Activated CD8-positive, alpha-beta T cell treated with anti-CD3 and anti-CD28 coated beads, Interleukin-2, amount 10 ng/mL, durations not matched to agents 7 days and 5 days (primary cell): Measurements from ENCODE around the gene RTN3. TPM values are rescaled to one million over a fixed set of nuclear protein-coding genes. Genes with fewer than 3 reads are reported as not detected.
"Not testable (repeated sequence)": the region's sequence is repeated elsewhere in the genome, so short reads cannot be mapped to it uniquely, and the experiment has no call there.

ENCODE experiments used
- ATAC-seq: fragments of 150-1000 bp; cut with Tn5 transposase; one replicate; pipeline ENCODE4 v1.10.0; 2021; ENCODE audit warnings: moderate library complexity
- CTCF ChIA-PET: fragments of 350-600 bp; sonication (Branson Sonifier 250); formaldehyde crosslinking; loops from one replicate; lab custom pipeline; 2021; ENCODE audit warnings: antibody characterized with exemption; lab: Charles Lee
- POLR2A ChIA-PET: fragments of 350-600 bp; sonication (Branson Sonifier 250); formaldehyde crosslinking; loops from one replicate; lab custom pipeline; 2021; ENCODE audit warnings: antibody characterized with exemption; lab: Charles Lee
- DNase-seq: peaks from one replicate; pipeline ENCODE4 v3.0.0-alpha.2; 2020
- H3K27ac Mint-ChIP-seq: one replicate; pipeline ENCODE4 v1.8.0; 2021; ENCODE audit warnings: mild to moderate bottlenecking, mixed read lengths
- H3K27me3 Mint-ChIP-seq: one replicate; pipeline ENCODE4 v1.8.0; 2021; ENCODE audit warnings: low read depth, mixed read lengths
- H3K36me3 Mint-ChIP-seq: one replicate; pipeline ENCODE4 v1.8.0; 2021; ENCODE audit warnings: low read depth, mixed read lengths
- H3K4me1 Mint-ChIP-seq: one replicate; pipeline ENCODE4 v1.8.0; 2021; ENCODE audit warnings: low read depth, mixed read lengths
- H3K4me3 Mint-ChIP-seq: one replicate; pipeline ENCODE4 v1.8.0; 2021; ENCODE audit warnings: mild to moderate bottlenecking, mixed read lengths
- H3K9me3 Mint-ChIP-seq: one replicate; pipeline ENCODE4 v1.8.0; 2022; ENCODE audit warnings: mixed read lengths; ENCODE audit not compliant: insufficient read depth
- total RNA-seq, 2 experiments: library from RNA; stranded (reverse); gene quantifications; one replicate each; pipeline ENCODE4 v1.2.3, GENCODE V29; 2021

Gene RTN3, protein sequence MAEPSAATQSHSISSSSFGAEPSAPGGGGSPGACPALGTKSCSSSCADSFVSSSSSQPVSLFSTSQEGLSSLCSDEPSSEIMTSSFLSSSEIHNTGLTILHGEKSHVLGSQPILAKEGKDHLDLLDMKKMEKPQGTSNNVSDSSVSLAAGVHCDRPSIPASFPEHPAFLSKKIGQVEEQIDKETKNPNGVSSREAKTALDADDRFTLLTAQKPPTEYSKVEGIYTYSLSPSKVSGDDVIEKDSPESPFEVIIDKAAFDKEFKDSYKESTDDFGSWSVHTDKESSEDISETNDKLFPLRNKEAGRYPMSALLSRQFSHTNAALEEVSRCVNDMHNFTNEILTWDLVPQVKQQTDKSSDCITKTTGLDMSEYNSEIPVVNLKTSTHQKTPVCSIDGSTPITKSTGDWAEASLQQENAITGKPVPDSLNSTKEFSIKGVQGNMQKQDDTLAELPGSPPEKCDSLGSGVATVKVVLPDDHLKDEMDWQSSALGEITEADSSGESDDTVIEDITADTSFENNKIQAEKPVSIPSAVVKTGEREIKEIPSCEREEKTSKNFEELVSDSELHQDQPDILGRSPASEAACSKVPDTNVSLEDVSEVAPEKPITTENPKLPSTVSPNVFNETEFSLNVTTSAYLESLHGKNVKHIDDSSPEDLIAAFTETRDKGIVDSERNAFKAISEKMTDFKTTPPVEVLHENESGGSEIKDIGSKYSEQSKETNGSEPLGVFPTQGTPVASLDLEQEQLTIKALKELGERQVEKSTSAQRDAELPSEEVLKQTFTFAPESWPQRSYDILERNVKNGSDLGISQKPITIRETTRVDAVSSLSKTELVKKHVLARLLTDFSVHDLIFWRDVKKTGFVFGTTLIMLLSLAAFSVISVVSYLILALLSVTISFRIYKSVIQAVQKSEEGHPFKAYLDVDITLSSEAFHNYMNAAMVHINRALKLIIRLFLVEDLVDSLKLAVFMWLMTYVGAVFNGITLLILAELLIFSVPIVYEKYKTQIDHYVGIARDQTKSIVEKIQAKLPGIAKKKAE
- 10 to 100 TPM; 62.2 to 62.4 TPM for total RNA-seq

DNA sequence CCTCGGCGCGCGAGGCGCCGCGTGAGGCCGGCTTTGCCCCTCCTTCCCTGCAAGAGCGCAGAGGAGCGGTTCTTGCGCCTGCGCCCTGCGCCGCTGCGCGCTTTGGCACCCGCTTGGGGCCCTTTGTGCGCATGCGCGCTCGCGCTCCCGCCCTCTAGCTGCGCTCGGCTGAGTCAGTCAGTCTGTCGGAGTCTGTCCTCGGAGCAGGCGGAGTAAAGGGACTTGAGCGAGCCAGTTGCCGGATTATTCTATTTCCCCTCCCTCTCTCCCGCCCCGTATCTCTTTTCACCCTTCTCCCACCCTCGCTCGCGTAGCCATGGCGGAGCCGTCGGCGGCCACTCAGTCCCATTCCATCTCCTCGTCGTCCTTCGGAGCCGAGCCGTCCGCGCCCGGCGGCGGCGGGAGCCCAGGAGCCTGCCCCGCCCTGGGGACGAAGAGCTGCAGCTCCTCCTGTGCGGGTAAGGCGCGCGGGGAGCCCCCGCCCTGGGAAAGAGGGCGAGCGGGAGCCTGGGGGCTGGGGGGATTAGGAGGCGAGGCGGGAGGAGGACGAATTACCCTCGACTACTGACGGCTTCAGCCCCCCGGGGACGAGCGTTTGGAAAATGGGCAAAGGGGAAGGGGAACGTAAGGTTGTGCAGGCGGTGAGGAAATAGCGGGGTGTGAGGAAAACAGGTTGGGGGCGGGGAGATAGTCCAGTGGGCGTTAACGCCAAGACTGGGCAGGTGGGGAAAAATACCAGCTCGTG lies at the start of gene RTN3:
Gene RTN3 (plus strand): TSS at position 180 of the 745 bp plus-strand sequence. CDS start 137 bp downstream, at position 317.
- Mint-ChIP-seq H3K36me3 (peaks cover 2% of the 10 kb centered on the region), H3K4me3 (peak within 1 kb of the TSS; percentile 86), H3K27me3 (peaks cover 8% of the 10 kb centered on the region), H3K4me1 (peaks cover 27% of the 10 kb centered on the region), H3K9me3 (no peaks in the 10 kb centered on the region), H3K27ac (peak within 1 kb of the TSS; percentile 78)
- ATAC-seq (peak; percentile 96), DNase-seq (peak; percentile 99)
- POLR2A ChIA-PET, result interaction anchor here (0.8 to 2.2 kb wide), 7 partner anchors 8 to 800 kb away, joined by 3 to 14 read pairs (median 5); partner anchors contain the start of genes ATL3, MARK2 and ZFTA
- CTCF ChIA-PET, result interaction anchor here (0.7 to 2.7 kb wide), 18 partner anchors 8 to 319 kb away, joined by 3 to 23 read pairs (median 4); partner anchors contain the start of gene ATL3

DNA sequence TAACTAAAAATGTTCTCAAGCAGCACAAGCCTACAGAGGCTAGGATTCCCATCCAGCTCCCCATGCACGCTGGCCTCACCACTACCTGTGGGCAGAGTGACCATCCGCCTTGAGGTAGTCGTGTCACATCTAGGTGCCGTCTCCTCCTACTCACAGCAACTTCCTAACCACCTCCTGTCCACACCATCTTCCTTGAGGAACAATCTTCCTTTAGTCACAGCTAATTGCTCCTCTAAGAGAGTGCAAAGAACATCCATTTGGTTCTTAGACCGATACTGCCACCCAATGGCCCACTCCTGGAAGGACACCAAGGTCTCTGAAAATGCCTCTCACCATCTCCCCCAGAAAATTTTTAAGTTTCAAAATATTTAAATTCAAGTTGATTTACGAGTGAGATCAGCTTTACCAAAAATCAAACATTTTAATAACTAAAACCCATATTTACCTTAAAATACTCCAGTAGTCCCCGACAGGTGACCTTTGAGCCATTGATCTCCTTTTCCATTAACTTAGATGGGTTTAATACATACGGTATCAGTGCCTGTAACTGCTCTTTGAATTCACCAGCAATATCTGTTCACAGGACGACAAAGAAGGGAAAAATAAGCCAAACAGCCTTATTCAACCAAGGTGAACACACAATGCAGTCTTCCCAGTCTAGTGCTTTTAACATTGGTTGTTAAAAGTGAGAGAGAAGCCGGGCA lies 45.4 kb upstream of the RTN3 start:
- DNase-seq, result peak; percentile 74
- peaks cover 32% of the 10 kb centered on the region for H3K36me3 Mint-ChIP-seq
- peak; percentile 79 for ATAC-seq
- H3K4me1 Mint-ChIP-seq, result peaks cover 10% of the 10 kb centered on the region
- POLR2A ChIA-PET, result interaction anchor here (1.2 kb wide), 1 partner anchor 156 kb away, joined by 4 read pairs; no protein-coding TSS in a partner anchor
- CTCF ChIA-PET, result interaction anchor here (0.7 to 14.5 kb wide), 30 partner anchors 9 to 423 kb away, joined by 3 to 198 read pairs (median 4); partner anchors contain the start of gene PLAAT4
- no peaks in the 10 kb centered on the region for H3K9me3 Mint-ChIP-seq
- H3K27ac Mint-ChIP-seq, result no peak overlapping the region
- no peak overlapping the region for H3K4me3 Mint-ChIP-seq
- no peaks in the 10 kb centered on the region for H3K27me3 Mint-ChIP-seq

DNA sequence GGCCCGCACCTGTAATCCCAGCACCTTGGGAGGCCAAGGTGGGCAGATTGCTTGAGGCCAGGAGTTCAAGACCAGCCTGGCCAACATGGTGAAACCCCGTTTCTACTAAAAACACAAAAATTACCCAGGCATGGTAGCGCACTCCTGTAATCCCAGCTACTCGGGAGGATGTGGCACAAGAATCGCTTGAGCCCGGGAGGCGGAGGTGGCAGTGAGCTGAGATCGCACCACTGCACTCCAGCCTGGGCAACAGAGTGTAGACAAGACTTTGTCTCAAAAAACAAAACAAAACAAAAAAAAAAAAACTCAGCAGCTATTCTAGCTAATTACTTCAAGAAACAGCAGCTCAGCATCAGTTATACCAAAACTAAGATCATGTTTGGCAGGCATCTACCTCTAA lies 42.9 kb upstream of the RTN3 start:
- H3K27ac Mint-ChIP-seq, ATAC-seq, H3K4me1 Mint-ChIP-seq, DNase-seq, H3K27me3 Mint-ChIP-seq, POLR2A ChIA-PET, H3K4me3 Mint-ChIP-seq, H3K9me3 Mint-ChIP-seq: not testable (repeated sequence)
- H3K36me3 Mint-ChIP-seq, result peaks cover 33% of the 10 kb centered on the region
- CTCF ChIA-PET, result interaction anchor here (0.6 to 14.5 kb wide), 26 partner anchors 7 to 732 kb away, joined by 3 to 198 read pairs (median 4); partner anchors contain the start of genes ATL3, PLAAT2, PLAAT4 and RTN3

DNA sequence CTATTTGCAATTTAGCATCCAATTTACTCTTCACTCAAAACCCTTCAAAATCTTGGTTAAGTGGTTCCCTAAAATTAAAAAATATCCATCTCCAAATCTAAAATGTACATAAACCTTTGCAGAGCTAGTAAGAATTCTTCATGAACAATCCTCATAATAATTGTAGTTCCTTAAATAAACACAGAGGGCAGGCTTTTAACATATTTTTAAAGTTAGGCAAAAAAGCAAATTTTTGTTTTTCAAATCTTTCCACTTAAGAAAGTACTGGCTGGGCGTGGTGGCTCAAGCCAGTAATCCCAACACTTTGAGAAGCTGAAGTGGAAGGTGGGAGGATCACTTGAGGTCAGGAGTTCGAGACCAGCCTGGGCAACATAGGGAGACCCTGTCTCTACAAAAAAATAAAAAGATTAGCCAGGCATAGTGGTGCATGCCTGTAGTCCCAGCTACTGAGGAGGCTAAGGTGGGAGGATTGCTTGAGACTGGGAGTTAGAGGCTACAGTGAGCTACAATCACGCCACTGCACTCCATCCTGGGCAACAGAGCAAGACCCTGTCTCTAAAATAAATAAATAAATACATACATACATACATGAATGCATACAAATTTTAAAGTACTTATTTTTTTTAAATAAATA lies 42.0 kb upstream of the RTN3 start:
- POLR2A ChIA-PET, result no interaction called here
- CTCF ChIA-PET, result interaction anchor here (0.6 to 14.5 kb wide), 27 partner anchors 8 to 733 kb away, joined by 3 to 198 read pairs (median 4); partner anchors contain the start of genes ATL3, PLAAT2 and RTN3
- H3K27me3 Mint-ChIP-seq, result no peaks in the 10 kb centered on the region
- no peak for DNase-seq
- no peak overlapping the region for H3K4me3 Mint-ChIP-seq
- H3K36me3 Mint-ChIP-seq, result peaks cover 38% of the 10 kb centered on the region
- no peaks in the 10 kb centered on the region for H3K9me3 Mint-ChIP-seq
- H3K27ac Mint-ChIP-seq, result no peak overlapping the region
- peaks cover 8% of the 10 kb centered on the region for H3K4me1 Mint-ChIP-seq
- ATAC-seq, result no peak

DNA sequence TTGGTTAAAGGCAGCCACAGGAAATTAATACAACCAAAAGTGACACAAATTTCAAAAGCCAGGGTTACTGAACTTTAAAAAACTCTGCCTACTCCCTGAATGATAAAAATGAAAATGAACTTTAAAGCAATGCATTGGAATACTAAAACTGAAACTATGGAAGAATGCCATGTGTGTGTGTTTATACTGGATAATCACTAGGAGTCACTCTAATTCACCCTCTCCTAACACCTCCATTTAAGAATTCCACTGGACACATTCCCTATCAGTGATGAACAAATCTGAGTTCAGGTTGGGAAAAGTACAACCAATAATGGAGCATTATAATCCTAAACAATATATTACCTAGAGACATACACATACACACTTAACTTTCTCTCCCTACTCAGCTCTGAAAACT lies 39.6 kb upstream of the RTN3 start:
- CTCF ChIA-PET, result interaction anchor here (1.2 to 14.5 kb wide), 3 partner anchors 19 to 163 kb away, joined by 3 to 198 read pairs (median 4); partner anchors contain the start of gene ATL3

DNA sequence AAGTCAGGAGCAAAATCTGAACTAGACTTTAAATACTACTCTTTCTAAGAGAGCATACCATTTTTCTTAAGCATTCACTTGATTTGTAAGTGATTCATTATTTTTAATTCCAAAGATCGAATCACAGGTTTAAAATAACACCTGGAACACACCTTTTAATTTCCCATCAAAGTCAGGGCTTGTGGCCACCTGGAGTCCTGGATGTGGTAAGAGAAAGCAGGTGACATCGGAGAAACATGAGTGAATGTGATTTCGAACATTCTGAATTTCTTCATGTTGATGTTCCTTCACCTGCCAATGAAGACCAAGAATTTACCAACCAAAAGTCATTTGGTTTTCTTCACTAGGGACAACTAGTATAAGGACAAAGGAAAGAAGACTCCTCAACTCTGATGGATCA lies 38.1 kb upstream of the RTN3 start:
- H3K4me1 Mint-ChIP-seq, result peaks cover 4% of the 10 kb centered on the region
- H3K27ac Mint-ChIP-seq, result no peak overlapping the region
- H3K36me3 Mint-ChIP-seq, result peaks cover 48% of the 10 kb centered on the region
- no peaks in the 10 kb centered on the region for H3K27me3 Mint-ChIP-seq
- ATAC-seq (no peak), DNase-seq (no peak)
- no peak overlapping the region for H3K4me3 Mint-ChIP-seq
- no peaks in the 10 kb centered on the region for H3K9me3 Mint-ChIP-seq
- POLR2A ChIA-PET, result interaction anchor here (0.7 kb wide), 1 partner anchor 162 kb away, joined by 3 read pairs; no protein-coding TSS in a partner anchor
- CTCF ChIA-PET, result interaction anchor here (0.9 to 14.5 kb wide), 2 partner anchors 96 to 164 kb away, joined by 3 to 198 read pairs; no protein-coding TSS in a partner anchor

More for the DNA sequence above, 39.6 kb upstream of the RTN3 start:
- H3K9me3 Mint-ChIP-seq, result no peaks in the 10 kb centered on the region
- ATAC-seq (no peak), DNase-seq (no peak)
- H3K36me3 Mint-ChIP-seq, result peaks cover 39% of the 10 kb centered on the region
- no peak overlapping the region for H3K27ac Mint-ChIP-seq
- peaks cover 8% of the 10 kb centered on the region for H3K4me1 Mint-ChIP-seq
- POLR2A ChIA-PET, result no interaction called here
- H3K27me3 Mint-ChIP-seq, result no peaks in the 10 kb centered on the region
- no peak overlapping the region for H3K4me3 Mint-ChIP-seq

DNA sequence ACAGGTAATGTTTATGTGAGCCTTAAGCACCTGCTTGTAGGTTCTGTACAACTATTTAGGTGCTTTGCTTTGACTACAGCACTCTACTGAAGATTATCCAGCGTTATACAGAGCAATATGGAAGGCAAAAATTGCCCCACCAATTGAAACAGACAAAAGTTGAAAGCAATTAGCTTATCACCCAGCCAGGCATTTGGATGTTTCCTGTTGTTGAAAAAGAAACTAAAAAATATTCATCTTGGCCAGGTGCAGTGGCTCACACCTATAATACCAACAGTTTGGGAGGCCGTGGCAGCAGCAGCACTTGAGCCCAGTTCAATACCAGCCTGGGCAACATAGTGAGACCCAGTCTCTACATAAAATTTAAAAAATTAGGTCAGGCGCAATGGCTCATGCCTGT lies 28.6 kb upstream of the RTN3 start:
- no peak for DNase-seq
- ChIA-PET CTCF (interaction anchor here (0.9 to 2.6 kb wide), 3 partner anchors 13 to 86 kb away, joined by 3 to 10 read pairs (median 6); no protein-coding TSS in a partner anchor), POLR2A (no interaction called here)
- Mint-ChIP-seq H3K27ac (no peak overlapping the region), H3K36me3 (peaks cover 41% of the 10 kb centered on the region), H3K9me3 (no peaks in the 10 kb centered on the region), H3K4me1 (peaks cover 8% of the 10 kb centered on the region), H3K27me3 (no peaks in the 10 kb centered on the region), H3K4me3 (no peak overlapping the region)
- ATAC-seq, result peak; percentile 30

DNA sequence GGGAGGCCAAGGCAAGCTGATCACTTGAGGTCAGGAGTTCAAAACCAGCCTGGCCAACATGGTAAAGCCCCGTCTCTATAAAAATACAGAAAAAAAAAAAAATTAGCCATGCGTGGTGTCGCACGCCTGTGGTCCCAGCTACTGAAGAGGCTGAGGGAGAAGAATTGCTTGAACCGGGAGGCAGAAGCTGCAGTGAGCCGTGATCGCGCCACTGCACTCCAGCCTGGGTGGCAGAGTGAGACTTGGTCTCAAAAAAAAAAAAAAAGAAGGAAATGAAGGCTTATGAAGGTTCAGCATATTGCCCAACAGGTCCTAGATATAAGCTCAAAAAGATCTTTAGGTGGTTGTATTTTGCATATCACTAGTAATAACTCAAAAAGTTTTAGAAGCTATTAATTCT lies 20.3 kb upstream of the RTN3 start:
- no peak for ATAC-seq
- Mint-ChIP-seq H3K4me3 (no peak overlapping the region), H3K36me3 (peaks cover 19% of the 10 kb centered on the region), H3K4me1 (peaks cover 10% of the 10 kb centered on the region), H3K9me3 (no peaks in the 10 kb centered on the region), H3K27me3 (no peaks in the 10 kb centered on the region), H3K27ac (no peak overlapping the region)
- ChIA-PET CTCF (interaction anchor here (0.6 to 2.2 kb wide), 6 partner anchors 9 to 182 kb away, joined by 3 to 9 read pairs (median 4); partner anchors contain the start of gene ATL3), POLR2A (no interaction called here)
- no peak for DNase-seq

DNA sequence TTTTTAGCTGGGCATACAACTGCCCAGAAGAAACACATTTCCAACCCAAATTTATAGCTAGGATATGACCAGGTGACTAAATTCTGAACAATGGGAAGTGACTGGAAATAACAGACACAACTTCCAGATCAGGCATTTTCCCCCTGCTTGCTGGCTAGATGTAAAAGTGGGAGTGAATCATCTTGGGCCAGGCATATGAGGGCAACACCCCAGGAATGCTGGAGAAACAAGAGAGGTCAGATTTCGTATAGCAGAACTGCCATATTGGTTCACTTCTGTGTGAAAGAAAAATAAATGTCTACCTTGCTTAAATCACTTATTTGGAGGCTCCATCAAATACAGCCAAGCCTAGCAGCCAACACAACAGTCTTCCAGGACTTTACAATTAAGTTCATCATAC lies 17.5 kb upstream of the RTN3 start:
- DNase-seq, result no peak
- H3K27ac Mint-ChIP-seq, result no peak overlapping the region
- H3K36me3 Mint-ChIP-seq, result peaks cover 19% of the 10 kb centered on the region
- ChIA-PET POLR2A (no interaction called here), CTCF (interaction anchor here (0.7 kb wide), 1 partner anchor 28 kb away, joined by 4 read pairs; no protein-coding TSS in a partner anchor)
- H3K9me3 Mint-ChIP-seq, result no peaks in the 10 kb centered on the region
- no peaks in the 10 kb centered on the region for H3K27me3 Mint-ChIP-seq
- ATAC-seq, result no peak
- H3K4me3 Mint-ChIP-seq, result no peak overlapping the region
- peaks cover 18% of the 10 kb centered on the region for H3K4me1 Mint-ChIP-seq

DNA sequence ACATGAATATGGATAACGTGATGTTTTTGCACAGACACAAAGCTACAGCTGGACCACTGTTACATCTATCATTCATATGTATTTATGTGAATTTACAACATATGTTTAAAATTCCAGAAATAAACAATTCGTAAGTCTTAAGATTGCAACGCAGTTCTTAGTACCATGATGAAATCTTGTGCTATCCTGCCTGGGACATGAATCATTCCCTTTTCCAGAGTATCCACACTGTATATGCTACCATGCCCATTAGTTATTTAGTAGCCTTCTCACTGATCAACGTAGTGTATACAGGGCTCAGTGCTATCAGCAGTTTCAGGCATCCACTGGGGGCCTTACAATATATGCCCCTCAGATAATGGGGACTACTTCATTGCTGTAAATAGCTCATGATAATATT lies 14.4 kb upstream of the RTN3 start:
- ChIA-PET POLR2A (no interaction called here), CTCF (no interaction called here)
- H3K36me3 Mint-ChIP-seq, result peaks cover 22% of the 10 kb centered on the region
- ATAC-seq, result no peak
- no peak overlapping the region for H3K4me3 Mint-ChIP-seq
- H3K9me3 Mint-ChIP-seq, result no peaks in the 10 kb centered on the region
- no peak overlapping the region for H3K27ac Mint-ChIP-seq
- H3K4me1 Mint-ChIP-seq, result peaks cover 30% of the 10 kb centered on the region
- no peaks in the 10 kb centered on the region for H3K27me3 Mint-ChIP-seq
- no peak for DNase-seq
